ENCODE results near the gene RSBN1L. TPM values are rescaled to one million over a fixed set of nuclear protein-coding genes. Genes with fewer than 3 reads are reported as not detected.

Gene RSBN1L
- polyA plus RNA-seq, 1 donor from 2014 or later = 24.7 TPM

GRCh38 chr7:77684030-77684429 is 12.2 kb upstream of the RSBN1L start:
- Histone ChIP-seq H2AFZ (ENCODE audit: low read depth, low read length) (no peak overlapping the region), H3K9me2 (ENCODE audit: insufficient read depth, low read length) (no peaks in the 10 kb centered on the region), H3K27me3 (ENCODE audit: insufficient read depth, low read depth, low read length) (no peaks in the 10 kb centered on the region), H3K9me3 (ENCODE audit: low read length) (no peaks in the 10 kb centered on the region), H3K36me3 (ENCODE audit: insufficient read depth, low read length) (no peaks in the 10 kb centered on the region), H3K9ac (ENCODE audit: low read length) (no peak overlapping the region), H4K20me1 (ENCODE audit: insufficient read depth) (no peaks in the 10 kb centered on the region), H3K79me2 (replicated peaks; ENCODE audit: insufficient read depth, low read length) (peaks cover 4% of the 10 kb centered on the region), H3K27ac (ENCODE audit: low read length) (no peak overlapping the region), H3K4me3 (ENCODE audit: low read length) (no peak overlapping the region), H3F3A (ENCODE audit: insufficient read depth, low read length, poor library complexity, severe bottlenecking) (no peaks in the 10 kb centered on the region), H3K4me2 (ENCODE audit: low read length) (no peak overlapping the region)
- peak; percentile 52 for TF ChIP-seq MXI1 (conservative IDR thresholded peaks at IDR 0.05; ENCODE audit: poor library complexity, severe bottlenecking)
- TF ChIP-seq POLR2AphosphoS5 (IDR thresholded peaks at IDR 0.05) = no peak

GRCh38 chr7:77685233-77685632 is 11.0 kb upstream of the RSBN1L start:
- Histone ChIP-seq H3K27me3 (ENCODE audit: insufficient read depth, low read depth, low read length) (no peaks in the 10 kb centered on the region), H3K9ac (ENCODE audit: low read length) (no peak overlapping the region), H2AFZ (ENCODE audit: low read depth, low read length) (no peak overlapping the region), H3K9me3 (ENCODE audit: low read length) (no peaks in the 10 kb centered on the region), H4K20me1 (ENCODE audit: insufficient read depth) (no peaks in the 10 kb centered on the region), H3K9me2 (ENCODE audit: insufficient read depth, low read length) (no peaks in the 10 kb centered on the region), H3K4me3 (ENCODE audit: low read length) (no peak overlapping the region), H3K27ac (ENCODE audit: low read length) (no peak overlapping the region), H3K79me2 (replicated peaks; ENCODE audit: insufficient read depth, low read length) (peaks cover 4% of the 10 kb centered on the region), H3K36me3 (ENCODE audit: insufficient read depth, low read length) (no peaks in the 10 kb centered on the region), H3F3A (ENCODE audit: insufficient read depth, low read length, poor library complexity, severe bottlenecking) (no peaks in the 10 kb centered on the region), H3K4me2 (ENCODE audit: low read length) (no peak overlapping the region)
- TF ChIP-seq REST (IDR thresholded peaks at IDR 0.05; ENCODE audit: borderline replicate concordance) = no peak
- no peak for TF ChIP-seq SMC3 (conservative IDR thresholded peaks at IDR 0.05; ENCODE audit: poor library complexity)
- no peak for TF ChIP-seq POLR2AphosphoS5 (IDR thresholded peaks at IDR 0.05)
- TF ChIP-seq CTCF (IDR thresholded peaks at IDR 0.05; ENCODE audit: poor library complexity, severe bottlenecking) = no peak
- no peak for TF ChIP-seq EP300 (conservative IDR thresholded peaks at IDR 0.05; ENCODE audit: poor library complexity, severe bottlenecking)

- no peaks in the 10 kb centered on the region for H3K36me3 ChIP-seq (ENCODE audit: insufficient read depth, low read length)
- no peak overlapping the region for H2AFZ ChIP-seq (ENCODE audit: low read depth, low read length)
- no peak overlapping the region for H3K4me2 ChIP-seq (ENCODE audit: low read length)
- no peaks in the 10 kb centered on the region for H3K27me3 ChIP-seq (ENCODE audit: insufficient read depth, low read depth, low read length)
- H3K9me3 ChIP-seq (ENCODE audit: low read length) = no peaks in the 10 kb centered on the region
- no peak overlapping the region for H3K9ac ChIP-seq (ENCODE audit: low read length)
- no peak overlapping the region for H3K27ac ChIP-seq (ENCODE audit: low read length)
- no peak overlapping the region for H3K4me3 ChIP-seq (ENCODE audit: low read length)
- no peaks in the 10 kb centered on the region for H4K20me1 ChIP-seq (ENCODE audit: insufficient read depth)
- H3K79me2 ChIP-seq (replicated peaks; ENCODE audit: insufficient read depth, low read length) = peaks cover 4% of the 10 kb centered on the region
- no peaks in the 10 kb centered on the region for H3F3A ChIP-seq (ENCODE audit: insufficient read depth, low read length, poor library complexity, severe bottlenecking)
- no peaks in the 10 kb centered on the region for H3K9me2 ChIP-seq (ENCODE audit: insufficient read depth, low read length)
- TF ChIP-seq CTCF (IDR thresholded peaks at IDR 0.05; ENCODE audit: poor library complexity, severe bottlenecking) (no peak), REST (IDR thresholded peaks at IDR 0.05; ENCODE audit: borderline replicate concordance) (no peak), TAF1 (IDR thresholded peaks at IDR 0.05; ENCODE audit: low read depth) (no peak), EP300 (conservative IDR thresholded peaks at IDR 0.05; ENCODE audit: poor library complexity, severe bottlenecking) (no peak)
These were observed 9.0 kb upstream of the RSBN1L start for GRCh38 chr7:77687100-77687746.
